Right forelimb (tissue), 1 donor: ENCODE measurements around the gene PLCZ1.
"Not testable (repeated sequence)": the region's sequence is repeated elsewhere in the genome, so short reads cannot be mapped to it uniquely, and the experiment has no call there.

ENCODE experiments used
- DNase-seq: peaks from one replicate; pipeline ENCODE4 v3.0.0-alpha.2; 2018

The PLCZ1 gene

GRCh38 chr12:18737819-18738218 is at the start of gene PLCZ1, which contains the start of gene CAPZA3:
Gene PLCZ1, minus strand, starts transcription at chr12:18738012. Its CDS starts 641 bp downstream, at chr12:18737371.
Gene CAPZA3, plus strand, starts transcription at chr12:18738119. Its CDS starts 150 bp downstream, at chr12:18738269.
- DNase-seq = no peak

- DNase-seq = not testable (repeated sequence)
Measured at GRCh38 chr12:18785465-18785864, 47.7 kb upstream of the PLCZ1 start.

- no peak for DNase-seq
Measured at GRCh38 chr12:18782827-18783226, 45.0 kb upstream of the PLCZ1 start.

- not testable (repeated sequence) for DNase-seq
Measured at GRCh38 chr12:18766479-18766878, 28.7 kb upstream of the PLCZ1 start.

- DNase-seq = no peak
Measured at GRCh38 chr12:18755341-18755740, 17.5 kb upstream of the PLCZ1 start.

GRCh38 chr12:18754124-18754707 is 16.4 kb upstream of the PLCZ1 start:
- DNase-seq = no peak

GRCh38 chr12:18753481-18754123 is 15.8 kb upstream of the PLCZ1 start:
- no peak for DNase-seq

GRCh38 chr12:18752947-18753346 is 15.1 kb upstream of the PLCZ1 start:
- no peak for DNase-seq

GRCh38 chr12:18752280-18752920 is 14.6 kb upstream of the PLCZ1 start:
- DNase-seq = no peak

GRCh38 chr12:18751866-18752265 is 14.1 kb upstream of the PLCZ1 start:
- DNase-seq = no peak

GRCh38 chr12:18750085-18750484 is 12.3 kb upstream of the PLCZ1 start:
- DNase-seq = no peak

GRCh38 chr12:18749386-18749957 is 11.7 kb upstream of the PLCZ1 start:
- no peak for DNase-seq

- no peak for DNase-seq
Measured at GRCh38 chr12:18747895-18748294, 10.1 kb upstream of the PLCZ1 start.

- DNase-seq = no peak
Measured at GRCh38 chr12:18731156-18731555, 6.7 kb downstream of the PLCZ1 start.

GRCh38 chr12:18723752-18724151 is 14.1 kb downstream of the PLCZ1 start:
- DNase-seq = no peak

GRCh38 chr12:18721452-18721851 is 16.4 kb downstream of the PLCZ1 start:
- no peak for DNase-seq

GRCh38 chr12:18720690-18721089 is 17.1 kb downstream of the PLCZ1 start:
- no peak for DNase-seq

GRCh38 chr12:18719922-18720510 is 17.8 kb downstream of the PLCZ1 start:
- no peak for DNase-seq

GRCh38 chr12:18718462-18718861 is 19.4 kb downstream of the PLCZ1 start:
- no peak for DNase-seq

- DNase-seq = no peak
Measured at GRCh38 chr12:18716236-18716635, 21.6 kb downstream of the PLCZ1 start.

GRCh38 chr12:18706798-18707197 is 31.0 kb downstream of the PLCZ1 start:
- no peak for DNase-seq

GRCh38 chr12:18703911-18704310 is 33.9 kb downstream of the PLCZ1 start:
- DNase-seq = no peak

GRCh38 chr12:18703321-18703720 is 34.5 kb downstream of the PLCZ1 start:
- DNase-seq = no peak
